RKO (cell line): ENCODE data around the gene IL21.
"Not testable (repeated sequence)": the region's sequence is repeated elsewhere in the genome, so short reads cannot be mapped to it uniquely, and the experiment has no call there.

ENCODE experiments used
- DNase-seq: peaks from one replicate; pipeline ENCODE4 v3.0.0-alpha.2; 2016; ENCODE audit warnings: low spot score

IL21 gene

DNA sequence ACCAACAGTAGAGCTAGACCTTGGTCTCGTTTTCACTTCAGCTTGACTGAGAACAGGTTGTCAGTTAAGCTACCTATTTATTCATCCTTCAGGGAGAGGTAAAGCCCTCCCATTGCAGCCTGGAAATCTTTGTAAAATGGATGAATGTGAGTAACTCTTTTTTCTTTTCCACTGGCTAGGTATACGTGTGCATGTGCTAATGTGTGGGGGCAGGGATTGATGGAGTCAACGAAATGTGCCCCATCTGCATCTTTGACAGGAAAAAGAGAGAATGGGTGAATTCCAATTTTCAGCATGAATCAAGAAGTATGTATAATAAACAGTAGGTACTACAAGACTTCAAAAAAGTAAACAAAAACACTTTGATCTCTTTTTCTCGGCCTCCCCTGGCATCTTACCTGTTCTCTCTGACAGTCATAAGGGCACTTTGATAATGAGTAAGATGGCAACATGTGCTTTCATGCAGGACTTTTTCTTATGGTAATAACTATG, at the start of gene IL21:
TSS of gene IL21 (minus strand) at position 51 of the 492 bp plus-strand sequence. CDS start 55 bp downstream, outside the sequence.
- no peak for DNase-seq

DNA sequence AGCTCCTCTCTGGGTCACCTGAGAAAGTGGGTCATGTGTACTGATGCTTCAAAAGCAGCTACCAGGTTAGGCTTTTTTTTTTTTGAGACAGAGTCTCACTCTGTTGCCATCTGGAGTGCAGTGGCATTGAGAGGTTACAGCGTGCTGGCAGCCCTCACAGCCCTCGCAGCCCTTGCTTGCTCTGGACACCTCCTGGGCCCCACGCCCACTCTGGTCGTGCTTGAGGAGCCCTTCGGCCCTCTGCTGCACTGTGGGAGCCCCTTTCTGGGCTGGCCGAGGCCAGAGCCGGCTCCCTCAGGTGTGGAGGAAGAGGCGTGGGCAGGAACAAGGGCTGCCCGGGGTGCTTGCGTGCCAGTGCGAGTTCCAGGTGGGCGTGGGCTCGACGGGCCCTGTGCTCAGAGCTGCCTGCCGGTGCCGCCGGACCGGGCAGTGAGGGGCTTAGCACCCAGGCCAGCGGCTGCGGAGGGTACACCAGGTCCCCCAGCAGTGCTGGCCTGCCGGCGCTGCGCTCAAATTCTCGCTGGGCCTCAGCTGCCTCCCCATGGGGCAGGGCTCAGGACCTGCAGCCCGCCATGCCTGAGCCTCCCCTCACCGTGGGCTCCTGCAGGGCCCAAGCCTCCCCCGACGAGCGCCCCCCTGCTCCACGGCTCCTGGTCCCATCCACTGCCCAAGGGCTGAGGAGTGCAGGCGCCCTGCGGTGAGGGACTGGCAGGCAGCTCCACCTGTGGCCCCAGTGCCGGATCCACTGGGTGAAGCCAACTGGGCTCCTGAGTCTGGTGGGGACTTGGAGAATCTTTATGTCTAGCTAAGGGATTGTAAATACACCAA, 49.3 kb upstream of the IL21 start:
- no peak for DNase-seq

DNA sequence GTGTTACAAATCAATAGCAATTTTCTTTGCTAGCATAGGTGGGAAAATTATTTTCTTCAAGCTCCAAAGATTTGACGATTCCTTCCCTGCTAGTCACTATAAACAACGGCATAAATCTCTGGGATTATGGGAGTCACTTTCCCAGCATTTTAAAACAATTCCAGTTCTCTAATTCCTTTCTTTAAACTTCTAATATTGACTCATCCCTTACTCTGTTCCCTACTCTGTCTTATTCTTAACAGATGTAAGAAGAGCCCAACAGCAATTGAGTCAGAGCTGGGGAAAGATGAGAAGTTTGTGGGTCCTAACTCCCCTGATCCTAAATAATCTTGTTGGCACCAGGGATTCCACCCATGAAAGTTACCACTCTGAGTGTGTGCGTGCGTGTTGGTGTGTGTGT, 47.4 kb upstream of the IL21 start:
- DNase-seq = no peak

DNA sequence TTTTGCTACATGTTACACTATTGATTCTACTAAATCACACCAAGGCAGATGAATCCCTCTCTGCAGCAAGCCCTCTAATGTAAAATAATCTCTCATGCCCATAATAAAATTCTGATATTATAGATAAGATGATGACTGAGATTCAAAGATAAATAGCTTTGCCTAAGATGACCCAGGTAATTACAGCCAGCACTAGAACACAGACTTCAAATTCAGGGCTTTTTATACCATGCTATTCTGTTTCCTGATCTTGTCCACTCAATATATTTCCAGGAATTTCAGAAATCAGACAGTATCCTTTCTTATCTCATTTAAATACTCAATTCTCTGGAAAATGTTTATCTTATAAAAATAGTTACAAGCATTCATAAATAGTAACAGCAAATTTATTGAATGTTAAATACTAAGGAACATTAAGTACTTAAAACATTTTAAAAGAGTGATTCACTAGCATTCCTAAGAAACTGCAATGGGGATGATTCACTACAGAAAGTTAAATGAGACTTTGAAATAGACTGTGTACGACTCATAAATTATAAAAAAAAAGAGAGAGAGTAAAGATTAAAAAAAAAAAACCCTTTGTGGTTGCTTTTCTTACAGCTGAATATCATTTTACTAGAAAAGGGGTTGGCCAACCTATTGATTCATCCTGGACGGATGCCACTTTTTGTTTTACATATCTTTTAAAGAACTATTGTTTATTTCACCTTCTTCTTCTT, 45.8 kb upstream of the IL21 start:
- DNase-seq = peak; percentile 86

DNA sequence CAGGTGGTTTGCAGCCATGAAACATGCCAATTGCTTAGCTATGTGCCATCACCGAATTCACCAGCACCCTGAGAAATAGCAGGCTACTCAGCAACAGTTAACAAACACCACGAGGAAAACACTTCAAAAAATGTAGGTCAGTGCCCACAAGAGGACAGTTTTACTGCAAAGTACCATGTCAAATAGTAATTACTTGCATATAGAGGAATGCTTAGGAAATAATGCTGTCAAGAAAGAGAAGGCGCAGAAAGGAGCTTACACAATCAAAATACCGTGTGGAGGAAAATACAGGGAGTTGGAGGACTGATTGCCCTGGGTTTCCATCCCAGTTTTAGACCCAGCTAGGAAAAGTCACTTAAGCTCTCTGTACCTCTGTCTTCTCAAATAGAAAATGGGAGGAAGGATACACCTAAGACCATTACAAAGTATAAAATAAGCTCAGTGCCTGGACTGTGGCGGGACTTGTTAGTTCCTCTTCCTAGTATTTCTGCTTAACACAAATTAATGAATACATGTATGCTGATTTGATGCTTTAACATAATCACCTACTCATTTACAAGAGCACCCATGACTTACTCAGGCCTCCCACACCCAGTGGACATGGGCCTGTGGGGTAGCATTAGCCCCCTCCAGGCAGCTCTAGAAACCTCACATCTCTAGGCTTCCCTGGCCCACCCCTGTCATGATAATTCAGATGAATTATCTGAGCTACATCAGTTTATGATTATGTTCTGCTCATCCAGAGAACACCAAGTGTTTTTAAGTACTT, 44.5 kb upstream of the IL21 start:
- DNase-seq = no peak

DNA sequence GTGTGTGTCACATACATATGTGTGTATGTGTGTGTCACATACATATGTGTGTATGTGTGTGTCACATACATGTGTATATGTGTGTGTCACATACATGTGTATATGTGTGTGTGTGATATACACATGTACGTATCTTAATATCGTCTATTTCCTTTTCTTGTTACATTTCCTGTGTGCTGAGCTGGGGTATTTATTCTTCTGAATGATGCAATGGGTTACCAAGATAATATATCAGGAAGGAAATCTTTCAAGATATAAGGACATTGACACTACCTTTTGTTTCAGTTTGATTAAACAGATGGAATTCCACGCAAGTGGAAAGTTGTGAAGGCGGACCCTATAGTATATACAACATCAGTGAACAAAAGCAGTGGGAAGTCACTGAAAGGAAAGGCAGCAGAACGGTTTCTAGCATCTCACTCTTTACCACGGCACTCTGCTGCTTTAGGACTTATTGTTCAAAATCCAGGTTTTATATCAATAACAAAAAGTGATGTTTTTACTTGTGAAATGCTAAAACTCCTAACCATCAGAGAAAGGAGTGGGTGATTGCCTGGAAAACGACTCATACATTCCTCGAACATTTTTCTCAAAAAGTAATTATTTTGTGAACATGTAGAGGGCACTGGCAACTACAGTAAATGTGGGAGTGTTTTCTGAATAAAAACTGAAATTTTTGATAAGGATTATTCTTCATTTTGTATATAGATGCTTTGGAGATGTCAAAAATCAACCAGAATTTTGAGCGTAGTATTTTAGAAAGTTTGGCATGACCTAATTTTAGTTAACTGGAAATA, 43.1 kb upstream of the IL21 start:
- no peak for DNase-seq

DNA sequence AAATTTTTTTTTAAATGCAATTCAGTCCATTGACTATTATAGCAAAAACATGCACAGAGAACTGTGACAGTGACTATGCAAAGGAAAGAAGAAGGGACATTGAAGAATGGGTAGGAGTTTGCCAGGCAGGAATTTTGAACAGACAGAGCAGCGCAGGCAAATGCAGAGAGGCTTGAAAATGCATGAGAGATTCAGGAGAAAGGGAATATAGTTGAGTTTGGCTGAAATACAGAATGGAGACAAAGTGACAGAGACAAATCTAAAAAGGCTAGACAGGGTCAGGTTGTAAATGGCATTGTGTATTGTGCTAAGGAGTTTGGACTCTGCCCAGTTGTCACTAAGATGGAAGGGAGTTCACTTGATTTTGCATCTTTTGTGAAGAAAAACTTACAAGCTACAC, 42.4 kb upstream of the IL21 start:
- no peak for DNase-seq

DNA sequence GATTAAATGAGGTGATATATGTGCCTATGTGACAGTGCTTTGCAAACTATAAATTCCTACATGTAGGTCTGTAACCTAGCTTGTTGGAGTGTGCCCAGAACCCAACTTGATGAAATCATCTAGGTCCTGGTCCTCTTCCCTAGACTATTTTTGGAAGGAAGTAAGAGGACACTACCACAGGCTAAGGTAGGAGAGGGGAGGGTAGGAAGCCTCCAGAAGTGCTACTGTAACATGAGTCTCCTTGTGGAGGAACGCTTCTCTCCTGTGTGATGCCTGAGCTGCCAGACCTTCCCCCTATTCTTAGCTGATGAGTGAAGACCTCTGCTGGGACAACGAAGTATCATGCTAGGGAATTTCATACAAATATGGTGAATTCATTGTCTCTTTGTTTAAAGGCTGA, 41.8 kb upstream of the IL21 start:
- no peak for DNase-seq

DNA sequence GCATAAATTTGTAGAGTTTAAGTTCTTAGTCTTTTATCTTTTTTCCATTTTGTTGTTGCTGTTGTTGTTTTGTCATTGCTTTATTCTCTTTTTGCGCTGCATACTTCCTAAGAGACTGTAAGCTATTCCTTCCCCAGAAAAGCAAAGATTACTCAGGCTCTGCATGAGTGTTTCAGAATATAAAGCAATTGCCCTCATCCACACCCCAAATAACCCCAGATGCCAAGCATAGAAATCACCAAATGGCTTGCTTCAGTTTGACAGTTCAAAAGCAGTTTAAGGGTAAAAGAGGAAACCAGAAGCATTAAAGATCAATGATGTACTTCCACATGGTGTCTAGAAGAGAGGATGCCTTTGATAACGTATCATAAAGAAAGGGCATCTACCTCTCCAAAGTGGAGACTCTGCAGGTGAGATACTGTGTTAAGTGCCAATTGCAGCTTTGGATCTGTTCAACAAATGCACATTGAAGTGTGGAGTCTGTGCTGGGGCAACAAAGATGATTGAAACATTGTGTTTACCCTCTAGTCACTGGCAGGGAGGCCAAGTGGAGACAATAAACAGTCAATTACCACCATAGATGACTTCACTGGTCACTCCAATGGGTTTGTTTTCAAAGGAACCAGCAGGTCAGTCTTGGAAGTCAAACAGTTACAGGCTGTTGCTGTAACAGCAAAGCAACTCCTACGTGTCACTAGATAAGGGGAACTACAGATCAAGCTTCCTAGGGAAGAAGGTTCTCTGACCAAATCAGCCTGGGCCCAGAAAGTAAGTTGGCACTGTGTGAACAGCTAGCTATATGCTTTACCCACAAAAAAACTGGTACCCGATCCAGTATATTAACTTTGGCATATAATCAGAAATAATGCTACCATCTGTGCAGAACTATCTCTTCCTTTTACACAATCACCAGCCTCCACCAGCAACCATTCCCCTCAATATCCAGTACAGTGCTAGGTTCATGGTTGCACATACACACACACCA, 40.6 kb upstream of the IL21 start:
- no peak for DNase-seq

DNA sequence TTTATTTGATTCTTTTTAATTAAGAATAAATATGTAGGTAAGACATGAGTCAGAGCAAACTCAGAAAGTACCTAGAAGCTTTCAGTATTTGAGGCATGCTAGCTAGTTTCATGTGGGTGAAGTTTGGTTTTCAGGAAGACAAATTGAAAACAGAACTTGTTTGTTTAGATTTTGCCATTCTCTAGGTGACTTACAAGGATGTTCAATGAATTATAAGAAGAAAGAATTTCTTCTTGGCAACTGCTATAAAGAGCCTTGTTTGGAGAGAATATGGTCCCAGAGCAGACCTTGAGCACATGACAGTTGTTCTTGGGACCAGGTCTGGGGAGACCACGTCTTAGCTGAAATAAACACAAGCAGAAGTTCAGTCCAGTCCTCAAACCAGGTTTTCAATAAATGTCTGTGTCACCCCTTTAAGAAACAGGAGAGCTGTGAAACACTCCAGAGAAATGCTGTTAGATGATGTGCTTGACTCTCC, 38.0 kb upstream of the IL21 start:
- no peak for DNase-seq

DNA sequence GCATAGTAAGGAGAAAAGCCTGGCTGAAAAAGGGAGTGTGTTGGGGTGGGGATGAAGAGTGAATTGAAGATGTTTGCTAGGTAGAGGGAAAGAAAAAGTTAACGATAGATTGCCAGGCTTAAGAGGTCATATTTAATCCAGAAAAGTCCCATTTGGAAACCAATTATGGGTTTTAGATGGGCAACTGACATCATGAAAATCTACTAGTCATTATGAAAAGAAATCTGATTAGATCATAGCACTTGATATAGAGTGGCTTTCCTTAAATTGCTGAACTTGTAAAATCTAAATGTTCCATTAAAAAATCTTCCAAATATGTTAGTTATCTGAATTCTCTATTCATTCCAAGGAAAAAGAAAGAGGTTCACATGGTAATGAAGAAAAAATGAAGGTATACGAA, 37.5 kb upstream of the IL21 start:
- DNase-seq = no peak

DNA sequence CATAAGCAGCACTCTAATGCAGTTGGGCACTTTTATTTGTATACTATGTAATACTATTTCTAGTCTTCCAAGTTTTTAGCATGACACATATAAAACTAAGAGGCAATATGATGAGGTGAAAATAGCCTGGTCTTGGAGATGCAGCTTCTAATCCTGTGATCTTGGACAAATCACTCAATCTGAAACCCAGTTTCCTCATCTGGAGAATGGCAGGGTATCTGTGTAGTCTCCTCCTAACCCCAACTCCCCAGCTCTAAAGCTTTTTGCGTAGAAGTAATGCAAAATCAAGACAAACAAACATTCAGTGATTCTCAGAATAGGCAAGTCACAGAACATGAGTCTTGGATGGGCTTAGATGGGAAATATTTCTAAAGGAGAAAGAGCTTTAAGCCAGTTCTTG, 36.7 kb upstream of the IL21 start:
- DNase-seq = no peak

DNA sequence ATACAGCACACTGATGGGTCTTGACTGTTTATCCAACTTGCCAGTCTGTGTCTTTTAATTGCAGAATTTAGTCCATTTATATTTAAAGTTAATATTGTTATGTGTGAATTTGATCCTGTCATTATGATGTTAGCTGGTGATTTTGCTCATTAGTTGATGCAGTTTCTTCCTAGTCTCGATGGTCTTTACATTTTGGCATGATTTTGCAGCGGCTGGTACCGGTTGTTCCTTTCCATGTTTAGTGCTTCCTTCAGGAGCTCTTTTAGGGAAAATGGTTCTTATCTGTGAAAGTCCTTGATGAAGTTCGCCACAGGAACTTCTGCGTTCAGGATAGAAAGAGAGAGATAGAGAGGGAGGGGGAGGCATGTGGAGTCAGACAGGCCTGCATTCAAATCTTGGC, 35.7 kb upstream of the IL21 start:
- DNase-seq = not testable (repeated sequence)

DNA sequence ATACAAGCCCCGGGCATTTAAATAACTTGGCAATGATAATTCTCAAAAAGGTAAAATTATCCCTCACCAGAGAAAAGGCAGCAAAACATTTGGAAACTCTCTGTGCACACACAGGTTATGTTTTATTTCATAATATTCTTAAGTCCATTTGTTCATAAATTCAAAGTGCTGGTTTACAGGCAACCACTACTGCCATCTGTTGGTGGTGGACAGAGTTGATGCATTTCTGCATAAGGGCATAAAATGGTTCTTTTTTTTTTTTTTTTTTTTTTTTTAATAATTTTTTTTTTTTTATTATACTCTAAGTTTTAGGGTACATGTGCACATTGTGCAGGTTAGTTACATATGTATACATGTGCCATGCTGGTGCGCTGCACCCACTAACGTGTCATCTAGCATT, 31.5 kb upstream of the IL21 start:
- peak; percentile 60 for DNase-seq

DNA sequence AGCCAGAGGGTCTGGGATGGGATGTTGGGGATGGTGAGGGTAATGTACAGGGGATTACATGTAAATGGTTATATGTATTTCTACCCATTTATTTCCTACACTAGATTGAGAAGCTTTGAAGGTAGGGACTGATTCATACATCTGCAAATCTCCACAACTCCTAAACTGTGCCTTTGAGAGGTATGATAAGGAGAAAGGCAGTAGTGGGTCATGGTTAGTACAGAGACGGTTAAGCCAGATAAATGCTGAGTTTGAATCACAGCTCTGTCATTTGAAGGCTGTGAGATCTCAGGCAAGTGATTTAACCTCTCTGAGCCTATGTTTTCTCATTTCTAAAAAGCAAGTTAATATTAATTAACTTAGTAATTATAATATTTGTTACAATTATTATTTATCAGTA, 29.3 kb upstream of the IL21 start:
- DNase-seq = no peak

DNA sequence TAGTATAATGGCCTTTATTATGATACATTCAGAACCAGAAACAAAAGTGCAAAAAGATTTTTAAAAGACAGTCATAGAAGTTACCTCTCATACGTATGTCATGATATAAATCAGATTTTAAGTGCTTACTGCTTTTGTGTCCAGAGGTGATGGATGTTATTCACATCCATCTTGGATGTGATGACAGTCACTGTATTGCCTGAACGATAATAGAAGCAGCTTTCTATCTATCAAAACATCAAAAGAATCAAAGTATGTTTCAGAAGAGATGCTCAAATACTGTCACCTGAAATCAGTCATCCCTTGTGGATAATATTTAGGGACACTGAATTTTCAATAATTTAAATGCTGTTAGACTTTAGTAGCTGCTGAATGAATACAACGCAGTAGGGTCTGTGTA, 26.8 kb upstream of the IL21 start:
- DNase-seq = no peak

DNA sequence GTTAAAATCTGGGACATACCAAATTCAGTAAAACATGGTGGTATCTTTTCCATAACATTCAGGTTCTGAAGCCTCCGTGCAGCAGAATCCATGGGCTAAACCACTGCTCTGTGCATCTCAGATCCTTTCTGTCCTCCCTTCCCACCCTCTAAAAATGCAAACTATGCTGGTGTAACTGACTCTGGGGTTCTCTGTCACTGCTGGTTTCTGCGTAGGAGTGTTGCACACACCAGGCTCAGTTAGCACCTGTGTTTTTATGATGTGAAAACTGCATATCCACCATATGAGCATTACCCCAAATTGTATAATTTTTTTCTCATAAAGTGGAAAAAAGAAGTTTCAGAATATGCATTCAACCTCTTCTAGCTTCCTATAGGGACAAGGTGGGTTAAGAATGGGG, 22.4 kb upstream of the IL21 start:
- no peak for DNase-seq

DNA sequence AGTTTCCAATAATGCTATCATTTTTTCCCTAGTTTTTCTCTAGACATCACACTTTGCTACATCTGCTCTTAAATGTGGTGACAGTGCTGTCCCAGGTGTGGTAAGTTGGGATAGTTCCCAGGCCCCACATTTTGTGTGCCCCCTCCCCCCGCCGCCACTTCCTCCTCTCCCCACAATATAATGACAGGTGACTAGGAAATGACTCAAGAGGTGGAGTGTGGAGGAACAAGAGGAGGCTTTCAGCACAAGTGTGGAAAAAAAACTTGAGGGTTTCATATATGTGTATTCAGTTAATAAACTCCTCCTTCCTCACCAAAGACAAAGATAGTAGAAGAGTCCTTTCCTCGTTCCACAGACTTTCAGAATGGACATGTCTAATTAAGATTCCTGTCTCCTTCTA, 18.3 kb upstream of the IL21 start:
- no peak for DNase-seq

DNA sequence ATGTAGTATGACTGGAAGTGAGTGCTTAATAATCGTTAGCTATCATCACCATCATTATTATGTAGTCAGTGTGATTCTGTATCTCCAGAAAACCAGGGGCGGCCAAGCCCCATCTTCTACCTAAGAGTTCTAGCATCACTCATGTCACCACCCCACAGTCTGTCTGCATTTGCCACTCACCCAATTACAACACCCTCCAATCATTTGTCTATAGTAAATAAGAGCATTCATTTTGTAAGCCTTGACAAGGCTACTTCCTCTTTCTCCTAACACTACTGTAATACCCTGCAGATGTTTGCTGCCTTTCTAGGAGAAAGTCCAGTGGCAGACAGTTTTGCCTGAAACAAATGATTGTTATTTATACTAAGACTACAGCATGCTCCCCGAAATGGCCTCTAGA, 15.8 kb upstream of the IL21 start:
- no peak for DNase-seq

DNA sequence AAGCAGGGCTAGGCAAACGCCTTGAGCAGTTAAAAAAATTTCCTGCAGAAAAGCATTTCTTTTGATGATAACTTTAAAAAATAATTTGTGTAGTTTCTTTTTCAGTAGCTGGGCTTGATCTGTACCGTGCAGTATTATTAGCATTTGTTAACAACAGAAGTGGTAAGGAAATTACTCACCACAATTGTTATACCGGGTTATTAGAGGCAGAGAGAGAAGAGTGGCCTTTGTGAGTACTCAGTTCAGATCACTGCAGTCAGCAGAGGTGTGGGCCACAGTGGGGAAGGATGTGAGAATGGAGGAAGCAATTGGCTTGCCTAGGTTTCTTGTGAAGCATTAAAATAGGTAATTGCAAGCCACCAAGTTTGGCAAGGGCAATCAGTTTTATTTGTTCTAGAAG, 14.3 kb upstream of the IL21 start:
- DNase-seq = no peak

DNA sequence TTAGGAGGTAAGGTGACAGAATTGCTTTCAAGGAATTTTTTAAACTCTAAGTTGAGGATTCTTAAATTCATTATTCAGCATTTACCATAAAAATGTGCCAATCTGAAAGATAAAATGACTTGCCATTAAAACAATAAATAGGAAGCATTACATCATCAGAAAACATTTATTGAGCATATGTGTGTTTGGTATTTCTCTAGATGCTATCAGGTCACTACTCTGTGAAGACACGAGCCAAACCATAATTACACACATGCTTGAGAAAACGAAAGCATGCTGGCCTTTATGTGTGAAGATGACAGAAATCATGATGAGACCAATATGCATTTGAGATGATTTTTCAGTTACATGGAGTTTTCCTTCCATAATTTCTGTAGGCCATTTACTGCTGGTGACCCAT, 12.3 kb upstream of the IL21 start:
- no peak for DNase-seq
